Psoas muscle (tissue), 8 donors: ENCODE results near the gene CD109. TPM values are rescaled to one million over a fixed set of nuclear protein-coding genes. Genes with fewer than 3 reads are reported as not detected.

Experiments
- ATAC-seq, 4 donors: fragments of 200-7000 bp; cut with Tn5 transposase; one replicate each; pipeline ENCODE4 v1.9.1; 2020; ENCODE audit warnings: moderate library complexity in 3 of 4, mild to moderate bottlenecking in 2 of 4
- DNase-seq, 2 donors: peaks; one replicate each; pipeline ENCODE4 v3.0.0-alpha.2; 2020
- H3K27ac ChIP-seq: fragments of 200-600 bp; one replicate; pipeline ENCODE4 v1.8.0; 2022
- H3K27me3 ChIP-seq, 3 donors: fragments of 200-600 bp in 1 of 3; one replicate each; pipeline versions ENCODE4 v1.6.1 to v1.8.0; 2013 to 2022; ENCODE audit warnings: low read length in 2 of 3, mild to moderate bottlenecking in 2 of 3, moderate library complexity in 1 of 3; ENCODE audit not compliant: insufficient read depth in 3 of 3
- H3K36me3 ChIP-seq, 2 donors: fragments of 200-600 bp in 1 of 2; one replicate each; pipeline versions ENCODE4 v1.6.1 to v1.8.0; 2013 to 2022; ENCODE audit warnings: low read depth in 1 of 2, mild to moderate bottlenecking in 1 of 2, moderate library complexity in 1 of 2; ENCODE audit not compliant: insufficient read depth in 1 of 2
- H3K4me1 ChIP-seq: fragments of 200-600 bp; one replicate; pipeline ENCODE4 v1.8.0; 2022
- H3K4me3 ChIP-seq: fragments of 200-600 bp; one replicate; pipeline ENCODE4 v1.8.0; 2022; ENCODE audit warnings: mild to moderate bottlenecking
- H3K9me3 ChIP-seq: fragments of 200-600 bp; one replicate; pipeline ENCODE4 v1.8.0; 2022
- WGBS, 3 donors: extraction: QIAGEN DNeasy Blood & Tissue Kit; methylation state at CpG; one replicate each; pipeline versions ENCODE4 v1.1.6 to v1.1.7; 2013; 5-methylcytosine and 5-hydroxymethylcytosine counted together
- intact Hi-C, 2 donors: fragments of 100-400 bp; cut with DNase I; formaldehyde crosslinking; loops; one replicate each; pipeline versions ENCODE4 v1.11.0 to v1.14.2; 2022
- polyA plus RNA-seq, 3 donors: library from polyadenylated mRNA; stranded (reverse); fragments of 200-250 nt; gene quantifications; one replicate each; pipeline ENCODE4 v1.2.3, GENCODE V29; 2013
- total RNA-seq, 4 donors: library from RNA; stranded (reverse); fragmentation: NEBNext Ultra II Directional in 2 of 4; extraction: Animal tissue kit (Norgen Biotek cat#: 25700) in 2 of 4; gene quantifications; one replicate each; pipeline versions ENCODE4 v1.2.1 to v1.2.4, GENCODE V29; 2021 to 2023
- TF ChIP-seq, protein P1 (sequence below): fragments of 200-600 bp; IDR thresholded peaks from one replicate; pipeline ENCODE4 v1.8.0; 2022; ENCODE audit warnings: antibody characterized with exemption
- donor health status: healthy with polysubstance abuse.
- donor health status: DM: no; HTN: no; CAD: no; lungs with moderate emphysema.
- donor health status: Bipolar disorder and iron deficiency.
- donor health status: healthy.
- donor health status: DM: yes; HTN: yes; CAD: no.
- donor health status: DM: no; HTN: no; CAD: no.
- donor health status: DM: no; HTN: no; CAD: no.
- donor health status: DM: yes; HTN: yes; CAD: no.

The CD109 gene
- total and polyA plus RNA-seq, 7 donors: 0.31 to 3.9 (median 1.8) TPM

DNA sequence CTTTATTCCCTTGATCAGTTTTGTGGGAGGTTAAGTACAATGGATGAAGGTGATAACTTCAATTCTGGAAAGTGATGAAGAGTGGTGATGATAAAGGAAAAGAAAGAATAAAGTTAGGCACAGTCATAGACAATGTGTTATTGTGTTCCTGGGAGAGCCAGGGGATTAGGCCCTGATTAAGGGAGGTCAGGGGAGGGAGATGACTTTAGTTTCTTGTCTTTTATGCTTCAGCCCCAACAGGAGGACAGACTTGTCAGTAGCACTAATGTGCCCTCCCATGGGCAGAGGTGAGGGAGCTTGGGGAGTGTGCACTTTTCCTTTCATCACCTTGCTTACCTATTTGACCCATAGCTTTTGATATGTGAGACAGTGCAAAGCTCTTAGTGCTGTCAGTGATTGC is 115.7 kb downstream of the CD109 start:
- no peak for ATAC-seq
- no peak for DNase-seq
- intact Hi-C loops: no loop called here

DNA sequence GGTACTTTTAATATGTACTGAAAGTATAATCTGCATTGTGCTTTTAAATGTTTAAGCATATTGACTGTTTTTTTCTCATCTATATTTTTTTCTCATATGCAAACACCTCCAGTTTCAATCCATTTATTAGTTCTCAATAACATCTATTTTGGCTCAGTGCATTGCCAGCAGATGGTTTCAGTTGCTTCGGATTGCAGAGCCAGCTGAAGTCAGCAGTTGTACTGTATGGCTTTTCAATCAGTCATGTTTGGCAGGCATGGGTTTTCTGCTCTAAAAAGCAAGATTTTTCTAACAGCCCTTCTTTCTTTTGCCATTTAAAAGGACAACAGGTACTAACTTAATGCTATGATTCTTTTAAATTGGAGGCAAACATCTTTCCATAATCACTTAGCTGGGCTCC is 121.2 kb downstream of the CD109 start:
- Histone ChIP-seq H3K9me3 (no peaks in the 10 kb centered on the region), H3K36me3 (no peaks in the 10 kb centered on the region), H3K27ac (no peak overlapping the region), H3K4me1 (no peaks in the 10 kb centered on the region), H3K27me3 (no peaks in the 10 kb centered on the region), H3K4me3 (no peak overlapping the region)
- 26 to 33% (median 32%) methylated on average over 1 of the region's 1 CpG for WGBS, 3 donors
- TF ChIP-seq, protein P1, sequence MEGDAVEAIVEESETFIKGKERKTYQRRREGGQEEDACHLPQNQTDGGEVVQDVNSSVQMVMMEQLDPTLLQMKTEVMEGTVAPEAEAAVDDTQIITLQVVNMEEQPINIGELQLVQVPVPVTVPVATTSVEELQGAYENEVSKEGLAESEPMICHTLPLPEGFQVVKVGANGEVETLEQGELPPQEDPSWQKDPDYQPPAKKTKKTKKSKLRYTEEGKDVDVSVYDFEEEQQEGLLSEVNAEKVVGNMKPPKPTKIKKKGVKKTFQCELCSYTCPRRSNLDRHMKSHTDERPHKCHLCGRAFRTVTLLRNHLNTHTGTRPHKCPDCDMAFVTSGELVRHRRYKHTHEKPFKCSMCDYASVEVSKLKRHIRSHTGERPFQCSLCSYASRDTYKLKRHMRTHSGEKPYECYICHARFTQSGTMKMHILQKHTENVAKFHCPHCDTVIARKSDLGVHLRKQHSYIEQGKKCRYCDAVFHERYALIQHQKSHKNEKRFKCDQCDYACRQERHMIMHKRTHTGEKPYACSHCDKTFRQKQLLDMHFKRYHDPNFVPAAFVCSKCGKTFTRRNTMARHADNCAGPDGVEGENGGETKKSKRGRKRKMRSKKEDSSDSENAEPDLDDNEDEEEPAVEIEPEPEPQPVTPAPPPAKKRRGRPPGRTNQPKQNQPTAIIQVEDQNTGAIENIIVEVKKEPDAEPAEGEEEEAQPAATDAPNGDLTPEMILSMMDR: no peak
- ATAC-seq: no peak
- DNase-seq: no peak
- intact Hi-C loops: no loop called here

More for the DNA sequence above, 115.7 kb downstream of the CD109 start:
- TF ChIP-seq, protein P1: no peak
- Histone ChIP-seq H3K4me3 (no peak overlapping the region), H3K4me1 (no peaks in the 10 kb centered on the region), H3K27ac (no peak overlapping the region), H3K36me3 (no peaks in the 10 kb centered on the region), H3K9me3 (no peaks in the 10 kb centered on the region), H3K27me3 (no peaks in the 10 kb centered on the region)

DNA sequence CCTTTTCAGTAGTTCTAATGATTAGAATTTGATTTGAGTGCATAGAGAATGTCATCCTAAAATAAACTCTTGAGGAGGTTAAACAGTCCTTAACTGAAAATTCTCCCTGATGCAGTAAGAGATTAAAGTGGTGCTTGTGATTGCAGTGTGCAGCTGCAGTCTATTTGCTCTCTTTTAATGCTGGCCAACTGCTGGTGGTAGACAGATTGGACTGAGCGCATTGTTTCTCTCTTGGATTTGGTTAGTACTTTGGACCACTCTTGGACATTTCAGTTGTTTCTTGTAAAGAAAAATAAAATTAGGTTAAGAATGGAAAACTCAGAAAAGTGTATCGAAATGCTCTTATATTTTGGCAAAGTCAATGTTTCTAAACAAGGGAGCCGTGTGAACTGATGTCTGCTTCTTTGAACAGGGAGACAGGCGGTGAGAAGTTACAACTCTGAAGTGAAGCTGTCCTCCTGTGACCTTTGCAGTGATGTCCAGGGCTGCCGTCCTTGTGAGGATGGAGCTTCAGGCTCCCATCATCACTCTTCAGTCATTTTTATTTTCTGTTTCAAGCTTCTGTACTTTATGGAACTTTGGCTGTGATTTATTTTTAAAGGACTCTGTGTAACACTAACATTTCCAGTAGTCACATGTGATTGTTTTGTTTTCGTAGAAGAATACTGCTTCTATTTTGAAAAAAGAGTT is 127.2 kb downstream of the CD109 start:
- WGBS, 3 donors: 27 to 50% (median 27%) methylated on average over 6 of the region's 6 CpGs
- Histone ChIP-seq H3K27me3 (no peaks in the 10 kb centered on the region), H3K27ac (no peak overlapping the region), H3K9me3 (no peaks in the 10 kb centered on the region), H3K36me3 (no peaks in the 10 kb centered on the region), H3K4me1 (no peaks in the 10 kb centered on the region), H3K4me3 (no peak overlapping the region)
- DNase-seq: no peak
- no peak for ATAC-seq
- intact Hi-C loops: no loop called here
- TF ChIP-seq, protein P1: no peak

DNA sequence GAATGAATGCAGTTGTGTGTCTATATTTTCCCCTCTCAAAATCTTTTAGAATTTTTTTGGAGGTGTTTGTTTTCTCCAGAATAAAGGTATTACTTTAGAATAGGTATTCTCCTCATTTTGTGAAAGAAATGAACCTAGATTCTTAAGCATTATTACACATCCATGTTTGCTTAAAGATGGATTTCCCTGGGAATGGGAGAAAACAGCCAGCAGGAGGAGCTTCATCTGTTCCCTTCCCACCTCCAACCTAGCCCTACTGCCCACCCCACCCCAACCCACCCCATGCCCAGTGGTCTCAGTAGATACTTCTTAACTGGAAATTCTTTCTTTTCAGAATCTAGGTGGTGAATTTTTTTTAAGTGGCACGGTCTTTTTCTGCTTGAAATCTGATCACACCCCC is 127.8 kb downstream of the CD109 start:
- TF ChIP-seq, protein P1: no peak

DNA sequence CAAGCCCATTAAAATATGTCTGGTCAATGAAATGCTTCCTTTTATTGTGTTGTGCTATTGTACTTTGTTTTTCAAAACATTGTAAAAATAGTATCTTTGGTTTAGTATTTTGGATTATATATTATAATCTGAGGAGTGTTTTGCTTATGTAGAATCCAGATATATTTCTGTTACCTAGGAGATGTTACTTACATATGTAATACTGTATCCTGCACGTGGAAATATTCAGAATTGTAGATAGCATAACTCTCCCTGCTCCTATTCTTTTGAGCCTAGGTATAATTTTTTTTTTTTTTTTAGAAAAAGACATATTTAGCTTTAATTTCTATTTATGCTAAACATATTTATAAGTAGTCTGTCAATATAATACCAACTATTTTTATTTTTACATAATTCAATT is 130.6 kb downstream of the CD109 start:
- no peaks in the 10 kb centered on the region for H3K27me3 ChIP-seq
- no peak overlapping the region for H3K27ac ChIP-seq
- H3K4me1 ChIP-seq: no peaks in the 10 kb centered on the region
- no peaks in the 10 kb centered on the region for H3K9me3 ChIP-seq
- no peak overlapping the region for H3K4me3 ChIP-seq
- TF ChIP-seq, protein P1: no peak
- no peak for ATAC-seq
- no peak for DNase-seq
- intact Hi-C loops: no loop called here
- H3K36me3 ChIP-seq: no peaks in the 10 kb centered on the region
- 42 to 83% (median 79%) methylated on average over 1 of the region's 1 CpG for WGBS, 3 donors

More for the DNA sequence above, 127.8 kb downstream of the CD109 start:
- H3K27me3 ChIP-seq: no peaks in the 10 kb centered on the region
- no peak overlapping the region for H3K27ac ChIP-seq
- no peak overlapping the region for H3K4me3 ChIP-seq
- intact Hi-C loops: no loop called here
- H3K4me1 ChIP-seq: no peaks in the 10 kb centered on the region
- no peaks in the 10 kb centered on the region for H3K9me3 ChIP-seq
- H3K36me3 ChIP-seq: no peaks in the 10 kb centered on the region
- DNase-seq: no peak
- ATAC-seq: no peak
- 43 to 50% (median 46%) methylated on average over 1 of the region's 1 CpG for WGBS, 3 donors
